Middle frontal gyrus (tissue), 1 donor: ENCODE results near the gene CHST3.

Experiments used
- DNase-seq: peaks from one replicate; pipeline ENCODE4 v3.0.0-alpha.2; 2015; ENCODE audit warnings: low spot score; ENCODE audit errors: extremely low spot score

The CHST3 gene

GRCh38 chr10:72009425-72010081 is 45.4 kb downstream of the CHST3 start:
- no peak for DNase-seq

- no peak for DNase-seq
Measured at GRCh38 chr10:72010234-72010973, 46.2 kb downstream of the CHST3 start.

DNA sequence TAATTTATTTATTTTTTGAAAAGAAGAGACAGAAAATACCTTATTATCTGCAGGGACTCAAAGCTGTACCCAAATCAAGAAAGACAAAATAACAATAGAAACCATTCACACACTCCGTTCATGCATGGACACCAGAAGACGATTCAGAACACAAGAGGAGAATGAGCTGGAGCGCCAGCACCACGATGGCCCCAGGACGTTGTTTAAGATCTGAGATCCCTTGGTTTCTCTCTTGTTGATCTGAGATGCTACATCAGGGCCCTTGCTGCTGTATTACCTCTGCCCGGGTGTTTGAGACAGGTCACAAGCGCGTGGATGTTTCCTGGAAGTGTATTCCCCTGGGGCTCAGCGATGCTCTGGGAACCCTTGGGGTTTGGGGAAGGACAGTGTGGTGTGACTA is 46.8 kb downstream of the CHST3 start:
- DNase-seq: no peak

DNA sequence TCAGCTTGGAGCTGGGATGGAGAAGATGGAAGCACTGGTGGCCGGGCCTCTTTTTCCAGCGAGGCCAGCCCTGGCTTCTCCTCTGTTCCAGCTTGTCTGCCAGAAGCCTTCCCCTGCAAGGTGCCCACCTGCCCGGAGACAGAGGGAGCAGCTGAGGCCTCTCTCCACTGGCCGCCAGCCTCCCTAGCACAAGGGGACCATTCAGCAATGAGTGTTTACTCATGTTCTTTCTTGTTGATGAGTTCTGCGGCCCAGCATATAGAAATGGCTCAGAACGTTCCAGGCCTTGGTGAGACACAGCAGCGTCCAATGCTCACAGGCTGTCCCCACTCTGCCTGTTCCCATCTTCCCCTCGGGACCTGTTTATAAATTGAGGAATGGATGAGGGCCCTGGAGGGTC is 47.3 kb downstream of the CHST3 start:
- no peak for DNase-seq

DNA sequence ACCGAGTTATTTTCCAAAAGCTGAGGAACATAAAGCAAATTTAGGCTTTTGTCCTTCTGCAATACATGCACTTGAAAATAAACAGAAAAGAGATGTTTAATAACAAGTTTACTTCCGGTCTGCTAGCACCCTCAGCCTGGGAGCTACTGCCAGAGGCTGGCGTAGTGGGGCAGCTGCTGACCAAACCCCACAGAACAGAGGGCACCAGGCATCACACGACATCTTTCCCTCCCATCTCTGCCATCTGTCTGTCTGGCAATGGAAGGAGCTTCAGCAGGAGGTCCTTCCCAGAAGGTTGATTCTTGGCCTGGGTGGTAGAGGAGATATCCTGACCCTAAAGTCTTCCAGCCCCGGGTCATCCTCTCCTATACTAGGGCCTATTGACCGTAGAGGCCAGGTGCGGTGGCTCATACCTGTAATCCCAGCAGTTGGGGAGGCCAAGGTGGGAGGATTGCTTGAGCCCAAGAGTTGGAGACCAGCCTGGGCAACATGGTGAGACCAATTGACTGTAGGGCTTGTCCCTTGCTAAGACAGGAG is 47.8 kb downstream of the CHST3 start:
- no peak for DNase-seq

GRCh38 chr10:72012796-72013195 is 48.6 kb downstream of the CHST3 start:
- no peak for DNase-seq

DNA sequence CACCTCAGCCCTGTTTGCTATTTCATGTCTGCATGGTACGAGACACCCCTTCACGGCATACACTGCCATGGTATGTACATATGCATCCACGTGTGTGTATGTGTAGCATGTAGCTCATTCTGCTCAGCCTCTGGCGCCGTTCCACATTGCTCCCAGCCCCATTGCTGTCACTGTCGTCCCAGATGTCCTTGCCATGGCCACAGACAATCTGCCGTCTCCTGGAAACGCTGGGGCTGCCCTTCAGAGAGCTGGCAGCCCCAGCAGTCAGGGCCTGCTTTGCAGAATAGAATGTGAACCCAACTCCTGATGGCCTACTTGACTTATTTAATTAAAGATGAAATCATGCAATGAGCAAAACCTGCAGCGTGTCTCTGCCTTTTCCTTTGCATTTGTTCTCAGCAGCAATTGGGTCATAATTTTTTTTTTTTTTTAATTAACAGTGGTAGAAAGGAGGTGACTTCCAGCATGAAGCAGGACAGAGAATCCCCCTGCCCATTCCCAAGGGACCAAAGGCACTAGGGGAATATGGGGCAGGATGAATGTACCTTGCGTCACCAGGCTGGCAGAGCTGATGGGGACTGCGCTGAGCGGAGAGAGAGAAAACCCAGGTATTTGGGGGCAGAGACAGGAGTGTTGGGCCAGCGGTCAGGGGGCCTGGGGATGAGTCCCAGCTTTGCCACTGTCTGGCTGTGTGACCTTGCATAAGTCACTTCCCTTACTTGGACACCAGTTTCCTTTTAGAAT is 49.2 kb downstream of the CHST3 start:
- DNase-seq: no peak

- no peak for DNase-seq
Measured at GRCh38 chr10:72014197-72014596, 50.0 kb downstream of the CHST3 start.

- DNase-seq: no peak
Measured at GRCh38 chr10:72014785-72015480, 50.7 kb downstream of the CHST3 start.

DNA sequence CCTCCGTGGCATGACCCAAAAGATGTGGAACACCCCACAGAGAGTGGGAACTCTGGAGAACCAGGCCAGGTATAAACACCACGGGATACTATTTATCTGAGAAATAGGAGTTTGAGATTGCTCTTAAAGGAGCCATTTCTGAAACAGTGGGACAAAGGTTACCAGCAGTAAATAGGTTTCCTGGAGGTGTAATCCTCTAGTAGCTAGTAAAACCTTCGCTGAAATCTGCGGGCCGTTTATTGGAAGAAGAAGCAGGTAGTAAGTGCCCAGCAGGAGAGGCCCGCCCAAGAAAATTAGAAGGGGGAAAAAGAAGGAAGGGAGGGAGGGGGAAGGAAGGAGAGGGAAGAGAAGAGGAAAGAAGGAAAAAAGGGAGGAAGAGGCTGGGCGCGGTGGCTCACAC is 51.6 kb downstream of the CHST3 start:
- DNase-seq: no peak

- no peak for DNase-seq
Measured at GRCh38 chr10:72016608-72017300, 52.6 kb downstream of the CHST3 start.

- no peak for DNase-seq
Measured at GRCh38 chr10:72019085-72019876, 55.1 kb downstream of the CHST3 start.

DNA sequence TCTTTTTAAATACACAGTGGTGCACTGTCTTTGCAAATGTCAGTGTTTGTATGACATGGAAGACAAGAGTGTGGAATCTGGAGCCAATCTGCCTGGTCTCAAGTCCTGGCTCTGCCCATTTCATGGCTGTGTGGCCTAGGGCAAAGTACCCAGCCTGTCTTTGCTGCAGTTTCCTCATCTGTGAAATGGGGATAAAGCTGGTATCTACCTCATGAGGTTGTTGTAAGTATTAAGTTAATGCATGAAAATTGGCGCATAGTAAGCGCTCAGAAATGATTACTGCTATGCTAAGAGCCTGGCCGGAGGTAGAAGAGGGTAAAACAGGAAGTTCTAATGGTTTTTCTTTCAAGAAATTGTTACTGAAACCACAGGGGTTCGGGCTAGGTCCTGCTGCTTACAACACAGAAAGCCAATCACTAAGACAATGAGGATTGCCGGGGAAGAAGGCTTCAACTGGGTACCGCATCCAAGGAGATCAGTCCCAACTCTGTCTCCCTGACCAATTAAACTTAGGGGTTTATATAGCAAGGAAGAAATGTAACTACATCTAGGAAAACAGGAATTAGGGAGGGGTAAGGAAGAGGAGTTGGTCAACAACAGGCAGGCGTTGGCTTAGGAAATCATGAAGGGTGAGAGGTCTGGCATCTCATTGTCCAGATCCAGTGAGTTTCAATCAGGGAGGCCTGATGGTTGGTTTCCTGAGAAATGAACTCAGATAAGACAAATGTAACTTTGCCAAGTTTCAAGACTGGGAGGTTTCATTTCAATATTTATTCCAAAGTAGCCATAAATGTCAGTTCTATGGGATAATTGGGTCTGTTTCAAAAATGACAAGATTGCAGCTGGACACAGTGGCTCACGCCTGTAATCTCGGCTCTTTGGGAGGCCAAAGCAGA is 57.0 kb downstream of the CHST3 start:
- no peak for DNase-seq

- DNase-seq: no peak
Measured at GRCh38 chr10:72022228-72022627, 58.0 kb downstream of the CHST3 start.

GRCh38 chr10:72024596-72024995 is 60.4 kb downstream of the CHST3 start:
- no peak for DNase-seq

- DNase-seq: no peak
Measured at GRCh38 chr10:72025400-72025799, 61.2 kb downstream of the CHST3 start.

DNA sequence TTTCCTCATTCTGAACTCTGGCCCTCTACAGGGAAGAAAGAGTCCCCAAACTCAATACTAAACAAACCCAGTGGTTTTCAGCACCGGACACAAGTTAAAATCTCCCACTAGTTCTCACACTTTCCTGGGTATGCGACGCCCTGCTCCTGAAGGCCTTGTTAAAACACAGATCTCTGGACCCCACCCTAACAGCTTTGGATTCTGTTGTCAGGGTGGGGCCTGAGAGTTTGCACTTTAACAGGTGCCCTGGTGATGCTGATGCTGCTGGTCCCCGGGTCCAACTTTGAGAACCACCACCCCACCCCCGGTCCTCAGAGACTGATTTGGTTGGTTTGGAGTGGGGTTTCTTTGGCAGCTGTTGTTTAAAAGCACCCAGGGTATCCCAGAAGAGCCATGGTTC is 61.6 kb downstream of the CHST3 start:
- no peak for DNase-seq

- no peak for DNase-seq
Measured at GRCh38 chr10:72026278-72027111, 62.3 kb downstream of the CHST3 start.
